Measurements from ENCODE around the gene SBK3.

Gene SBK3

DNA sequence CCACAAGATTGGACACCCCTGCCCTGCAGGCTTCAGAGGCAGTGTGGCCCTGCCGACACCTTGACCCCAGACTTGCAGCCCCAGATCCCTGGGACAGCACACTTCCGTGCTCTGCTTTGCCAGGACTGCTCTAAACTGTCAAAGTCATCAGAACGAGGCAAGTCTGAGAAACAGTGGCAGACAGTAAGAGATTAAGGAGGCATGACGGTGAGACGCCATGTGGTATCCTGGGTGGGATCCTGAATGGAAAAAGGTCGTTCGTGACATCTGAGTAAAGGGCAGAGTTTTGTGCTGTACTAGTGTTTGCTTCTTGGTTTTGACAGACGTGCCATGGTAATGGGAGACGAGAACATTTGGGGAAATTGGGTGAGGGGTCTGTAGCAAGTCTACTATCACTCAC is 21.5 kb upstream of the SBK3 start:
- H3K27ac ChIP-seq, result no peak overlapping the region
- TF ChIP-seq ZFX (IDR thresholded peaks at IDR 0.05; ENCODE audit: borderline replicate concordance), result no peak
- TF ChIP-seq, protein P1, sequence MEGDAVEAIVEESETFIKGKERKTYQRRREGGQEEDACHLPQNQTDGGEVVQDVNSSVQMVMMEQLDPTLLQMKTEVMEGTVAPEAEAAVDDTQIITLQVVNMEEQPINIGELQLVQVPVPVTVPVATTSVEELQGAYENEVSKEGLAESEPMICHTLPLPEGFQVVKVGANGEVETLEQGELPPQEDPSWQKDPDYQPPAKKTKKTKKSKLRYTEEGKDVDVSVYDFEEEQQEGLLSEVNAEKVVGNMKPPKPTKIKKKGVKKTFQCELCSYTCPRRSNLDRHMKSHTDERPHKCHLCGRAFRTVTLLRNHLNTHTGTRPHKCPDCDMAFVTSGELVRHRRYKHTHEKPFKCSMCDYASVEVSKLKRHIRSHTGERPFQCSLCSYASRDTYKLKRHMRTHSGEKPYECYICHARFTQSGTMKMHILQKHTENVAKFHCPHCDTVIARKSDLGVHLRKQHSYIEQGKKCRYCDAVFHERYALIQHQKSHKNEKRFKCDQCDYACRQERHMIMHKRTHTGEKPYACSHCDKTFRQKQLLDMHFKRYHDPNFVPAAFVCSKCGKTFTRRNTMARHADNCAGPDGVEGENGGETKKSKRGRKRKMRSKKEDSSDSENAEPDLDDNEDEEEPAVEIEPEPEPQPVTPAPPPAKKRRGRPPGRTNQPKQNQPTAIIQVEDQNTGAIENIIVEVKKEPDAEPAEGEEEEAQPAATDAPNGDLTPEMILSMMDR (IDR thresholded peaks at IDR 0.05), result no peak

DNA sequence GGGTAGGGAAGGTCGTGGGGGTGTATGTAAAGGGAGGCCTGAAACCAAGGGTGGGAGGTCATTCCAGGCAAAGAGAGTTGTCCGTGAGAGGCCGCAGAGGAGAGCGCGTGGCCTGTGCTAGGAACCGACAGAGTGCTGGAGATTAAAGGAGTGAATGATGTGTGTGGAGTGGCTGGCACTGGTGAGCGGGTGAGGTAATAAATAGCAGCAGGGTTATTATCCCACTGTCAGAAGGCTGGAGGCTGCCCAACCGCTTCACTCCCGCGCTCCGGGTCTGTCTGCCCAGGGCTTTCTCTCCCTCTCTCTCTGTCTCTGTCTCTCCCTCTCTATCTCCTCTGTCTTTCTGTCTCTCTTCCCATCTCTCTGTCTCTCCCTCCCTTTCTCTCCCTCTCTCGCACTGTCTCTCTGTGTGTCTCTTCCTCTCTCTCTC is 17.9 kb upstream of the SBK3 start:
- no peak for TF ChIP-seq ZFX (IDR thresholded peaks at IDR 0.05; ENCODE audit: borderline replicate concordance)
- TF ChIP-seq, protein P1 (IDR thresholded peaks at IDR 0.05), result no peak
- H3K27ac ChIP-seq, result no peak overlapping the region

DNA sequence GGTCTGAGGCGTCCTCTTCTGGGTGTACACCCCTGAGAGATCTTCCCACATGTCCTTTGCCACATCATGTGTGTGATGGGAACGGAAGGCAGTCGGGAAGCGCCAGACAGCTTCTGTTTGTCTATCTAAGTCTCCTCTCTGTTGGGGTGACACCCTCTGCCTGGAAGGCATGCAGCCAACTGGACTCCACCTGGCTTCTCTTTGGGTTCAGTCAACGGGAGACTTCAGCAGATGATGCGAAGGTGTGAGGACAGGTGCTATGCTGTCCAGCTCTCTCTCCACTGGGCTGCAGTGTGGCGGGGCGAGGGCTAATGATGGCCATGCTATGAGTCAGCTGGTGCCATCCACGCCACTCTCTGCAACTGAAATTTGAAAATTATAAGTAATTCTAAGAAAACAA is 14.3 kb upstream of the SBK3 start:
- no peak overlapping the region for H3K27ac ChIP-seq
- no peak for TF ChIP-seq ZFX (IDR thresholded peaks at IDR 0.05; ENCODE audit: borderline replicate concordance)
- TF ChIP-seq, protein P1 (IDR thresholded peaks at IDR 0.05), result no peak

DNA sequence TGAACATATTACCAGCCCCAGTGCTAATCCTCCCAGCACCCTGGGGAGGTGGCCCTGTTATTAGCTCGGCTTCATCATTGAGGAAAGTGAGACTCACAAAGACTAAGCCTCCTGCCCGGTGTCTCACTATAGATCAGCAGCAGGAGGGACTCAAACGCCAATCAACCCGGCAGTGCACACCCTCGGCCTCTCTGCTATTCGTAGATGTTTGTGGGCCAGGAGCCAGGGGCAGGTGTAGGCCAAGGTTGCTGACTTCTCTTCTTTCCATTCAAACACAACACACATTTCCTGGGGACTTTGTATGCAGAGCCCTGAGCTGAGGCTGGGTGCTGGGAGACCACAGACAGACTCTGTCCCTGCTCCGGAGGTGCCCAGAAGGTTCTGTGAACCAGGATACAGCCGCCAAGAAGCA is 9.4 kb upstream of the SBK3 start:
- TF ChIP-seq, protein P1 (IDR thresholded peaks at IDR 0.05), result no peak
- TF ChIP-seq ZFX (IDR thresholded peaks at IDR 0.05; ENCODE audit: borderline replicate concordance), result no peak
- no peak overlapping the region for H3K27ac ChIP-seq

DNA sequence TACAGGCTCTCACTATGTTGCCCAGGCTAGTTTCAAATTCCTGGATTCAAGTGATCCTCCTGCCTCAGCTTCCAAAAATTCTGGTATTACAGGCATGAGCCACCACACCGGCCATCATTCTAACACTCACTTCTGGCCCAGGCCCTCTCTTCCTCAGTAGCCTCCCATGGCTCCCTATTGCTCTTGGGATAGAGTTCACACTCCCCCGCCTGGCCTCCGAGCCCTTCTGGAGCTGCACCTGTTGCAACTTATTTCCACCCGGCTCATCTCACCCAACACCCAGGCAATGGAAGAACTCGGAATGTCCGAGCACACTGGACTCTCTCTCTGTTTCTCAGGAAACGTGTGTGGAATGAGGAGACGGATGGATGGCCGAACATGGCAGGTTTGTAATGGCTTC is 9.0 kb upstream of the SBK3 start:
- no peak overlapping the region for H3K27ac ChIP-seq
- no peak for TF ChIP-seq ZFX (IDR thresholded peaks at IDR 0.05; ENCODE audit: borderline replicate concordance)
- TF ChIP-seq, protein P1 (IDR thresholded peaks at IDR 0.05), result no peak

DNA sequence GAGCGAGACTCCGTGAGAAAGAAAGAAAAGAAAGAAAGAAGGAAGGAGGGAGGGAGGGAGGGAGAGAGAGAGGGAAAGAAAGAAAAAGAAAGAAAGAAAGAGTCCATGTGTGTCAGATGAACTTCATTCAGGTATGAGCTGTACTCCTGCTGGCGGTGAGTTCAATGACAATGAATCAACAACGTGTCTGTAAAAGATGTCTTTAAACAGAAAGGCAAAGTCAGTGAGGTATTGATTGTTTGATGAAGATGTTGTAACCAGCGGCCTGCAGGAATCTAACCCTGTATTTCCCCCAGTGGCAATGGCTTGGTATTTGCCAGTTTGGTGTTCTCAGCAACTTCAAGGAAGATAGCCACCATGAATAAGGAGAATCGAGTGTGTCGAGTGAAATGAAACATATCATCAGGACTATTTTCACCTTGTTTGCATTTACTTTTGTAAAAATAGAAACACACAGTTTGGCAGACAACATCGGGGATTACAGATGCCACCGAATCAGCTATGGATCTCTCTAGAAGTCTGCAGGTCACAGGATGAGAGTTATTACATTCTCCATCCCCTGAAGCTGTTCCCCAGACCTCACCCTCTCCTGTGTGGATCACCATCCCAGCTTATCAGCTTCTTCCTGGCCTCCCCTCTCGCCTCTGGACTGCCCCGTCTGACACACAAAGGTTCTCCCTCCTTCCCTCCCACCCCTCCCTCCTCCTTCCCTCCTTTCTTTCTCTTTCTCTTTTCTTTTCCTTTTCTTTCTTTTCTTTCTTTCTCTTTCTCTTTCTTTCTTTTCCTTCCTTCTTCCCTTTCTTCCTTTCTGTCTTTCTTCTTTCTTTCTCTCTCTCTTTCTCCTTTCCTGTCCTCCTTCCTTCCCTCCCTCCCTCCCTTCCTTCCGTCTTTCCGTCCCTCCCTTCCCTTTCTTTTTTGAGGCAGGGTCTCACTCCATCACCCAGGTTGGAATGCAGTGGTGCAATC is 8.2 kb upstream of the SBK3 start:
- no peak overlapping the region for H3K27ac ChIP-seq
- TF ChIP-seq, protein P1 (IDR thresholded peaks at IDR 0.05), result no peak
- no peak for TF ChIP-seq ZFX (IDR thresholded peaks at IDR 0.05; ENCODE audit: borderline replicate concordance)

DNA sequence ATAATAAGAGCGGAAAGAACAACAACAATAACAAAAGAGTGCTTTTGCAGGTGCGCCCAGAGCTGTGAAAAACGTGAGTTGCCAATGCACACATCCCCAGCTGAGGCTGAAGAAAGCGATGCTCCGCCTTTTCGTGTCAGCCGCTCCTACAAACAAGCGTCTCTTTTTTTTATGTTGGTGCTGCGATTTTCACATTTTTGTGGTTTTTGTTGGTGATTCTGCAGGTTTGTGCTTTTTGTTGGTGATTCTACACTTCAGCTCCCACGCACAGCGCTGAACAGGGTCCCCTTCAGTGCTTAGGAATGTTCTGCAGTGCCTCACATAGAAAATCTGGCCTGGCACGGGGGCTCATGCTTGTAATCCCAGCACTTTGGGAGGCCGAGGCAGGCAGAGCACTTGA is 7.3 kb upstream of the SBK3 start:
- TF ChIP-seq, protein P1 (IDR thresholded peaks at IDR 0.05), result no peak
- TF ChIP-seq ZFX (IDR thresholded peaks at IDR 0.05; ENCODE audit: borderline replicate concordance), result no peak
- no peak overlapping the region for H3K27ac ChIP-seq

Data from 22Rv1 (cell line).